Right lobe of liver (tissue), 6 donors: ENCODE measurements around the gene HYI. TPM values are rescaled to one million over a fixed set of nuclear protein-coding genes. Genes with fewer than 3 reads are reported as not detected.

Source experiments
- ATAC-seq, 4 donors: fragments of 200-7000 bp; cut with Tn5 transposase; one replicate each; pipeline ENCODE4 v1.9.1; 2020; ENCODE audit warnings: mild to moderate bottlenecking in 4 of 4, moderate library complexity in 4 of 4
- DNase-seq, 3 donors: peaks; one replicate each; pipeline ENCODE4 v3.0.0-alpha.2; 2020
- H3K27ac ChIP-seq, 3 donors: fragments of 200-600 bp; one replicate each; pipeline ENCODE4 v1.8.0; 2022
- H3K27me3 ChIP-seq, 2 donors: fragments of 200-600 bp; one replicate each; pipeline ENCODE4 v1.8.0; 2022
- H3K36me3 ChIP-seq, 4 donors: fragments of 200-600 bp; sonication (generic) in 1 of 4; one replicate each; pipeline versions ENCODE4 v1.5.1 to v1.8.0; 2017 to 2022; ENCODE audit warnings: control low read depth in 1 of 4
- H3K4me1 ChIP-seq, 4 donors: fragments of 200-600 bp; sonication (generic) in 1 of 4; one replicate each; pipeline versions ENCODE4 v1.5.1 to v1.8.0; 2017 to 2022; ENCODE audit warnings: control low read depth in 1 of 4
- H3K4me3 ChIP-seq, 3 donors: fragments of 200-600 bp; one replicate each; pipeline ENCODE4 v1.8.0; 2022
- H3K9me3 ChIP-seq, 4 donors: fragments of 200-600 bp; sonication (generic) in 1 of 4; one replicate each; pipeline versions ENCODE4 v1.5.1 to v1.8.0; 2017 to 2022; ENCODE audit warnings: control low read depth in 1 of 4
- CTCF ChIP-seq, 4 donors: fragments of 200-600 bp in 3 of 4; fragments of 450-650 bp in 1 of 4; IDR thresholded peaks; one replicate each; pipeline versions ENCODE4 v1.5.1 to v1.8.0; 2016 to 2022; ENCODE audit warnings: antibody characterized with exemption in 4 of 4, mild to moderate bottlenecking in 2 of 4
- POLR2A ChIP-seq: fragments of 450-650 bp; IDR thresholded peaks from one replicate; pipeline ENCODE4 v1.6.1; 2017; ENCODE audit warnings: antibody characterized with exemption, mild to moderate bottlenecking
- WGBS: methylation state at CpG from one replicate; pipeline ENCODE4 v1.1.6; 2018; ENCODE audit warnings: low coverage, low lambda C conversion rate; ENCODE audit not compliant: insufficient coverage; ENCODE audit errors: missing lambda C conversion rate; 5-methylcytosine and 5-hydroxymethylcytosine counted together
- intact Hi-C, 2 donors: fragments of 100-400 bp; cut with DNase I; formaldehyde crosslinking; loops; one replicate each; pipeline versions ENCODE4 v1.11.2 to v1.14.1; 2022
- total RNA-seq, 6 experiments: library from RNA; depleted of rRNA in 2 of 6; stranded (reverse); fragments of >200 nt in 2 of 6; fragmentation: NEBNext Ultra II Directional in 3 of 6; extraction: Animal tissue kit (Norgen Biotek cat#: 25700) in 3 of 6; gene quantifications; one replicate each; pipeline versions ENCODE4 v1.1.0 to v1.2.4, GENCODE V29; 2016 to 2023
- donor health status: DM: no; HTN: yes; CAD: no.
- donor health status: DM: no; HTN: no; CAD: no.
- donor health status: DM: no; HTN: no; CAD: no.
- donor health status: DM: no; HTN: yes; CAD: no.
- donor health status: DM: no; HTN: yes; CAD: no.

Gene HYI
- total RNA-seq, 6 experiments from 2014 or later = 33.8 to 52.9 (median 41.9) TPM

GRCh38 chr1:43443197-43443946 lies 10.4 kb downstream of the HYI start:
- peaks cover 0 to 60% (median 11%) of the 10 kb centered on the region in 4 donors for H3K36me3 ChIP-seq
- H3K4me3 ChIP-seq = no peak overlapping the region
- TF ChIP-seq POLR2A (no peak), CTCF (IDR thresholded peaks at IDR 0.05) (no peak)
- peaks cover 0 to 13% (median 3%) of the 10 kb centered on the region in 4 donors for H3K4me1 ChIP-seq
- H3K27ac ChIP-seq = no peak overlapping the region
- 100% methylated on average over 2 of the region's 16 CpGs for WGBS
- DNase-seq (peak; percentile 18 to 45 (median 36)), ATAC-seq (no peak)
- no peaks in the 10 kb centered on the region for H3K27me3 ChIP-seq
- intact Hi-C loops = no loop called here
- no peaks in the 10 kb centered on the region for H3K9me3 ChIP-seq

- H3K4me1 ChIP-seq = peaks cover 0 to 6% (median 0%) of the 10 kb centered on the region in 4 donors
- intact Hi-C loops = no loop called here
- no peak overlapping the region for H3K4me3 ChIP-seq
- H3K27me3 ChIP-seq = no peaks in the 10 kb centered on the region
- ATAC-seq (no peak), DNase-seq (peak in 1 of 3 donors; percentile 45)
- no peak overlapping the region for H3K27ac ChIP-seq
- peaks cover 0 to 65% (median 13%) of the 10 kb centered on the region in 4 donors for H3K36me3 ChIP-seq
- WGBS = 92% methylated on average over 4 of the region's 12 CpGs
- TF ChIP-seq POLR2A (no peak), CTCF (IDR thresholded peaks at IDR 0.05) (no peak)
- no peaks in the 10 kb centered on the region for H3K9me3 ChIP-seq
Measured at GRCh38 chr1:43442756-43443155, 11.0 kb downstream of the HYI start.

GRCh38 chr1:43441894-43442637 lies 11.7 kb downstream of the HYI start:
- 100% methylated on average over 4 of the region's 18 CpGs for WGBS
- H3K36me3 ChIP-seq = peaks cover 0 to 65% (median 9%) of the 10 kb centered on the region in 4 donors
- TF ChIP-seq CTCF (IDR thresholded peaks at IDR 0.05) (no peak), POLR2A (no peak)
- DNase-seq = peak in 2 of 3 donors; percentile 17 to 40
- no peaks in the 10 kb centered on the region for H3K27me3 ChIP-seq
- peaks cover 0 to 5% (median 0%) of the 10 kb centered on the region in 4 donors for H3K4me1 ChIP-seq
- intact Hi-C loops = no loop called here
- no peak overlapping the region for H3K4me3 ChIP-seq
- no peak overlapping the region for H3K27ac ChIP-seq
- no peak for ATAC-seq
- H3K9me3 ChIP-seq = no peaks in the 10 kb centered on the region

GRCh38 chr1:43441166-43441893 lies 12.4 kb downstream of the HYI start:
- WGBS = 98% methylated on average over 8 of the region's 15 CpGs
- no peak for ATAC-seq
- DNase-seq = peak in 2 of 3 donors; percentile 11 to 37
- Histone ChIP-seq H3K27ac (no peak overlapping the region), H3K36me3 (peaks cover 0 to 58% (median 8%) of the 10 kb centered on the region in 4 donors), H3K27me3 (no peaks in the 10 kb centered on the region), H3K4me3 (no peak overlapping the region), H3K9me3 (no peaks in the 10 kb centered on the region), H3K4me1 (peaks cover 0 to 5% (median 0%) of the 10 kb centered on the region in 4 donors)
- intact Hi-C loops = no loop called here
- no peak for TF ChIP-seq CTCF (IDR thresholded peaks at IDR 0.05)
- no peak for TF ChIP-seq POLR2A
